ENCODE measurements around the gene PTF1A. TPM values are rescaled to one million over a fixed set of nuclear protein-coding genes. Genes with fewer than 3 reads are reported as not detected.
"Not testable (repeated sequence)": the region's sequence is repeated elsewhere in the genome, so short reads cannot be mapped to it uniquely, and the experiment has no call there.

The PTF1A gene
- total RNA-seq, 1 donor from 2014 or later: not detected

DNA sequence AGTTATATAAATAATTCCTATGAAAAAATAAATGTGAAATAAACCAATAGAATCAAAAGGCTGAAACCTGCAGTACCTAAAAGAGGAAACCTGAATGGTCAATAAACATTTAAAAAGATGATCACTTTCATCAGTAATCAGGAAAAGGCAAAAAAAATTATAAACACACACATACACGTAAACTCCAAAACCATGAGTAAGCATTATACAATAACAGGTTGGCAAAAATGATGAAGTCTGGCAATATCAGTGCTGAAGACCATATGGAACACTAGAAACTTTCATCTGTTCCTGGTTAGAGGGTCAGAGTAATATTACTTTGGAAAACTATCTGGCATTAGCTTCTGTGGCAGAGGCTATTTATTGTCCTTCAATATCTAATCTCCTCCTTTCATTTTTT lies 38.5 kb downstream of the PTF1A start:
- TF ChIP-seq, protein P1, sequence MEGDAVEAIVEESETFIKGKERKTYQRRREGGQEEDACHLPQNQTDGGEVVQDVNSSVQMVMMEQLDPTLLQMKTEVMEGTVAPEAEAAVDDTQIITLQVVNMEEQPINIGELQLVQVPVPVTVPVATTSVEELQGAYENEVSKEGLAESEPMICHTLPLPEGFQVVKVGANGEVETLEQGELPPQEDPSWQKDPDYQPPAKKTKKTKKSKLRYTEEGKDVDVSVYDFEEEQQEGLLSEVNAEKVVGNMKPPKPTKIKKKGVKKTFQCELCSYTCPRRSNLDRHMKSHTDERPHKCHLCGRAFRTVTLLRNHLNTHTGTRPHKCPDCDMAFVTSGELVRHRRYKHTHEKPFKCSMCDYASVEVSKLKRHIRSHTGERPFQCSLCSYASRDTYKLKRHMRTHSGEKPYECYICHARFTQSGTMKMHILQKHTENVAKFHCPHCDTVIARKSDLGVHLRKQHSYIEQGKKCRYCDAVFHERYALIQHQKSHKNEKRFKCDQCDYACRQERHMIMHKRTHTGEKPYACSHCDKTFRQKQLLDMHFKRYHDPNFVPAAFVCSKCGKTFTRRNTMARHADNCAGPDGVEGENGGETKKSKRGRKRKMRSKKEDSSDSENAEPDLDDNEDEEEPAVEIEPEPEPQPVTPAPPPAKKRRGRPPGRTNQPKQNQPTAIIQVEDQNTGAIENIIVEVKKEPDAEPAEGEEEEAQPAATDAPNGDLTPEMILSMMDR (IDR thresholded peaks at IDR 0.05; ENCODE audit: borderline replicate concordance): no peak
- Histone ChIP-seq H3K9me3 (replicated peaks) (peaks cover 6% of the 10 kb centered on the region), H3K27me3 (ENCODE audit: low read depth) (no peaks in the 10 kb centered on the region), H3K4me1 (no peaks in the 10 kb centered on the region), H3K4me3 (no peak overlapping the region), H3K36me3 (no peaks in the 10 kb centered on the region), H3K27ac (replicated peaks) (no peak overlapping the region)
- no peak for DNase-seq
- intact Hi-C loops (cut with micrococcal nuclease): no loop called here

DNA sequence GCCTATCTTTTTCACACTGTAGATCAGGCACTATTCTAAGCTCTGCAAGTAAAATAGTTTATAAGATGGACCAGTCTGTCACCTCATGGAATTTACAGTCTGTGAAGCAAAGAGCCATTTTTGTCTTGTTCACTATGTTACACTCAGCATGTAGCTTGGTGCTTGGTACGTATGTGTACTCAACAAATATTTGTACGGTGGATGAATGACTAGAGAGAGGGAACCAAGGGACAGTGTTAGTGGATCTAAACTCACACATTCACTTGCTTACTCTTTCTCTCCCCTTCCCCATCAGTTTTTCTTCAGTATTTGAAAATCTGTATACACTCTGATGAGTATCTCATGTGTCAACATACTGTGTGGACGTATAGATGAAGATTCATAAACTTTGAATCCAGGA lies 45.9 kb downstream of the PTF1A start:
- H3K4me3 ChIP-seq: no peak overlapping the region
- no peaks in the 10 kb centered on the region for H3K36me3 ChIP-seq
- TF ChIP-seq, protein P1 (IDR thresholded peaks at IDR 0.05; ENCODE audit: borderline replicate concordance): no peak
- no peaks in the 10 kb centered on the region for H3K4me1 ChIP-seq
- intact Hi-C loops (cut with micrococcal nuclease): no loop called here
- H3K9me3 ChIP-seq (replicated peaks): peaks cover 21% of the 10 kb centered on the region
- H3K27me3 ChIP-seq (ENCODE audit: low read depth): no peaks in the 10 kb centered on the region
- no peak for DNase-seq
- H3K27ac ChIP-seq (replicated peaks): no peak overlapping the region

DNA sequence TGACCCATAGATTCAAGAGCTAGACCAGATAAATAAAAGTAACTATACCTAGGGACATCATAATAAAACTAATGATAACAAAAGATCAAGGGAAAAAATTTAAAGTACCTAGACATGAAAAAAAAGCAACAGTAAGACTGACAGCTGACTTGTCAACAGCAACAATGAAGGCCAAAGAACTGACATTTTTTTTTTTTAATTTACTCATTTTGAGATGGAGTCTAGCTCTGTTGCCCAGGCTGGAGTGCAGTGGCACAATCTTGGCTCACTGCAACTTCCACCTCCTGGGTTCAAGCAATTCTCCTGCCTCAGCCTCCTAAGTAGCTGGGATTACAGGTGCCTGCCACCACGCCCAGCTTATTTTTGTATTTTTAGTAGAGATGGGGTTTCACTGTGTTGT lies 49.7 kb downstream of the PTF1A start:
- H3K4me3 ChIP-seq; H3K36me3 ChIP-seq; intact Hi-C loops (cut with micrococcal nuclease); DNase-seq; H3K27ac ChIP-seq (replicated peaks); H3K27me3 ChIP-seq (ENCODE audit: low read depth); H3K4me1 ChIP-seq: not testable (repeated sequence)
- H3K9me3 ChIP-seq (replicated peaks): peaks cover 47% of the 10 kb centered on the region

Other genes starting within 250 kb of the PTF1A start
- gene MSRB2, start 96.7 kb upstream of the PTF1A start, total RNA-seq: 146 TPM
- 0.36 TPM for gene C10orf67, start 152.5 kb downstream of the PTF1A start, total RNA-seq
- gene OTUD1, start 246.8 kb downstream of the PTF1A start, total RNA-seq: 19.5 TPM